Measurements from ENCODE around the gene WWC2.

- TF ChIP-seq POLR2A (IDR thresholded peaks at IDR 0.05; ENCODE audit: borderline replicate concordance, extremely low read depth, insufficient read depth, insufficient read length) (no peak), EGR1 (IDR thresholded peaks at IDR 0.05; ENCODE audit: low read depth) (no peak), EZH2 (IDR thresholded peaks at IDR 0.05) (no peak), CTCF (IDR thresholded peaks at IDR 0.05 in 2 of 3, conservative IDR thresholded peaks at IDR 0.05 in 1 of 3; ENCODE audit: borderline replicate concordance in 1 of 3, insufficient read depth in 1 of 3, low read depth in 2 of 3, low read length in 2 of 3) (no peak), CEBPB (IDR thresholded peaks at IDR 0.05; ENCODE audit: low read depth) (no peak)
Measured at GRCh38 chr4:183347146-183347545, 248.1 kb downstream of the WWC2 start.
